Loucy (cell line): ENCODE measurements around the gene NECAP2.
"Not testable (repeated sequence)": the region's sequence is repeated elsewhere in the genome, so short reads cannot be mapped to it uniquely, and the experiment has no call there.

Source experiments
- CTCF ChIP-seq: fragments of 200-600 bp; sonication (generic); conservative IDR thresholded peaks from 2 replicates; pipeline ENCODE4 v1.5.1; 2014; ENCODE audit warnings: mild to moderate bottlenecking, antibody characterized with exemption, low read length
- EZH2phosphoT487 ChIP-seq: fragments of 200-600 bp; IDR thresholded peaks from 2 replicates; pipeline ENCODE4 v1.6.1; 2018; ENCODE audit warnings: antibody characterized with exemption, mild to moderate bottlenecking, moderate library complexity, borderline replicate concordance

GRCh38 chr1:16486316-16486715 is 45.8 kb downstream of the NECAP2 start:
- not testable (repeated sequence) for TF ChIP-seq CTCF, EZH2phosphoT487
